ENCODE measurements around the gene KYAT1.

The KYAT1 gene

DNA sequence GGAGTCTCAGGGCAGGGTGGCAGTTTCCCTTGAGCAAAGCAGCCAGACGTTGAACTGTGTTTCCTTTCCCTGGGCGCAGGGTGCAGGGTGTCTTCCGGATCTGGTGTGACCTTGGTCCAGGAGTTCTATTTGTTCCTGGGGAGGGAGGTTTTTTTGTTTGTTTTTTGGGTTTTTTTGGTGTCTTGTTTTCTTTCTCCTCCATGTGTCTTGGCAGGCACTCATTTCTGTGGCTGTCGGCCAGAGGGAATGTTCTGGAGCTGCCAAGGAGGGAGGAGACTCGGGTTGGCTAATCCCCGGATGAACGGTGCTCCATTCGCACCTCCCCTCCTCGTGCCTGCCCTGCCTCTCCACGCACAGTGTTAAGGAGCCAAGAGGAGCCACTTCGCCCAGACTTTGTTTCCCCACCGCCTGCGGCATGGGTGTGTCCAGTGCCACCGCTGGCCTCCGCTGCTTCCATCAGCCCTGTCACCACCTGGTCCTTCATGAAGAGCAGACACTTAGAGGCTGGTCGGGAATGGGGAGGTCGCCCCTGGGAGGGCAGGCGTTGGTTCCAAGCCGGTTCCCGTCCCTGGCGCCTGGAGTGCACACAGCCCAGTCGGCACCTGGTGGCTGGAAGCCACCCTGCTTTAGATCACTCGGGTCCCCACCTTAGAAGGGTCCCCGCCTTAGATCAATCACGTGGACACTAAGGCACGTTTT is 35.5 kb upstream of the KYAT1 start:
- Histone ChIP-seq H3K4me1 (ENCODE audit: control insufficient read depth in 1 of 2, insufficient read depth in 2 of 2, low read length in 2 of 2) (peaks cover 17 to 22% of the 10 kb centered on the region in 2 donors), H3K27ac (ENCODE audit: low read depth, low read length) (no peak overlapping the region), H3K9ac (ENCODE audit: low read depth in 1 of 2, low read length in 2 of 2) (no peak overlapping the region), H3K27me3 (ENCODE audit: control insufficient read depth in 1 of 2, insufficient read depth in 2 of 2, low read length in 2 of 2) (no peaks in the 10 kb centered on the region), H3K36me3 (ENCODE audit: control insufficient read depth in 1 of 2, insufficient read depth in 2 of 2, low read length in 2 of 2) (peaks cover 5 to 31% of the 10 kb centered on the region in 2 donors), H3K9me3 (ENCODE audit: control insufficient read depth in 1 of 2, low read length in 2 of 2) (no peaks in the 10 kb centered on the region), H3K4me3 (ENCODE audit: low read depth in 1 of 2, low read length in 2 of 2) (no peak overlapping the region)

DNA sequence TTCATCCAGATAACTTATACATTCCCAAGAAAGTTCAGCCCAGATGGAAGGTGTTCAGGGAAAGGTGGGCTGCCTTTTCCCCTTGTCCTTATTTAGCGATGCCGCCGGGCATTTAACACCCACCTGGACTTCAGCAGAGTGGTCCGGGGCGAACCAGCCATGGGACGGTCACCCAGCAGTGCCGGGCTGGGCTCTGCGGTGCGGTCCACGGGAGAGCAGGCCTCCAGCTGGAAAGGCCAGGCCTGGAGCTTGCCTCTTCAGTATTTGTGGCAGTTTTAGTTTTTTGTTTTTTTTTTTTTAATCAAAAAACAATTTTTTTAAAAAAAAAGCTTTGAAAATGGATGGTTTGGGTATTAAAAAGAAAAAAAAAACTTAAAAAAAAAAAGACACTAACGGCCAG is 35.0 kb upstream of the KYAT1 start:
- Histone ChIP-seq H3K36me3 (ENCODE audit: control insufficient read depth in 1 of 2, insufficient read depth in 2 of 2, low read length in 2 of 2) (peaks cover 5 to 31% of the 10 kb centered on the region in 2 donors), H3K27ac (ENCODE audit: low read depth, low read length) (peak overlapping the region; percentile 10), H3K4me1 (ENCODE audit: control insufficient read depth in 1 of 2, insufficient read depth in 2 of 2, low read length in 2 of 2) (peaks cover 14 to 21% of the 10 kb centered on the region in 2 donors), H3K9me3 (ENCODE audit: control insufficient read depth in 1 of 2, low read length in 2 of 2) (no peaks in the 10 kb centered on the region), H3K4me3 (ENCODE audit: low read depth in 1 of 2, low read length in 2 of 2) (no peak overlapping the region), H3K9ac (ENCODE audit: low read depth in 1 of 2, low read length in 2 of 2) (no peak overlapping the region), H3K27me3 (ENCODE audit: control insufficient read depth in 1 of 2, insufficient read depth in 2 of 2, low read length in 2 of 2) (no peaks in the 10 kb centered on the region)

DNA sequence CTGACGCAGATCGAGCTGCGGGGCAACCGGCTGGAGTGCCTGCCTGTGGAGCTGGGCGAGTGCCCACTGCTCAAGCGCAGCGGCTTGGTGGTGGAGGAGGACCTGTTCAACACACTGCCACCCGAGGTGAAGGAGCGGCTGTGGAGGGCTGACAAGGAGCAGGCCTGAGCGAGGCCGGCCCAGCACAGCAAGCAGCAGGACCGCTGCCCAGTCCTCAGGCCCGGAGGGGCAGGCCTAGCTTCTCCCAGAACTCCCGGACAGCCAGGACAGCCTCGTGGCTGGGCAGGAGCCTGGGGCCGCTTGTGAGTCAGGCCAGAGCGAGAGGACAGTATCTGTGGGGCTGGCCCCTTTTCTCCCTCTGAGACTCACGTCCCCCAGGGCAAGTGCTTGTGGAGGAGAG is 34.5 kb upstream of the KYAT1 start:
- Histone ChIP-seq H3K4me1 (ENCODE audit: control insufficient read depth in 1 of 2, insufficient read depth in 2 of 2, low read length in 2 of 2) (peaks cover 14 to 22% of the 10 kb centered on the region in 2 donors), H3K36me3 (ENCODE audit: control insufficient read depth in 1 of 2, insufficient read depth in 2 of 2, low read length in 2 of 2) (peaks cover 5 to 31% of the 10 kb centered on the region in 2 donors), H3K27me3 (ENCODE audit: control insufficient read depth in 1 of 2, insufficient read depth in 2 of 2, low read length in 2 of 2) (no peaks in the 10 kb centered on the region), H3K9me3 (ENCODE audit: control insufficient read depth in 1 of 2, low read length in 2 of 2) (no peaks in the 10 kb centered on the region), H3K4me3 (ENCODE audit: low read depth in 1 of 2, low read length in 2 of 2) (no peak overlapping the region), H3K9ac (ENCODE audit: low read depth in 1 of 2, low read length in 2 of 2) (no peak overlapping the region), H3K27ac (ENCODE audit: low read depth, low read length) (peak overlapping the region; percentile 10)

DNA sequence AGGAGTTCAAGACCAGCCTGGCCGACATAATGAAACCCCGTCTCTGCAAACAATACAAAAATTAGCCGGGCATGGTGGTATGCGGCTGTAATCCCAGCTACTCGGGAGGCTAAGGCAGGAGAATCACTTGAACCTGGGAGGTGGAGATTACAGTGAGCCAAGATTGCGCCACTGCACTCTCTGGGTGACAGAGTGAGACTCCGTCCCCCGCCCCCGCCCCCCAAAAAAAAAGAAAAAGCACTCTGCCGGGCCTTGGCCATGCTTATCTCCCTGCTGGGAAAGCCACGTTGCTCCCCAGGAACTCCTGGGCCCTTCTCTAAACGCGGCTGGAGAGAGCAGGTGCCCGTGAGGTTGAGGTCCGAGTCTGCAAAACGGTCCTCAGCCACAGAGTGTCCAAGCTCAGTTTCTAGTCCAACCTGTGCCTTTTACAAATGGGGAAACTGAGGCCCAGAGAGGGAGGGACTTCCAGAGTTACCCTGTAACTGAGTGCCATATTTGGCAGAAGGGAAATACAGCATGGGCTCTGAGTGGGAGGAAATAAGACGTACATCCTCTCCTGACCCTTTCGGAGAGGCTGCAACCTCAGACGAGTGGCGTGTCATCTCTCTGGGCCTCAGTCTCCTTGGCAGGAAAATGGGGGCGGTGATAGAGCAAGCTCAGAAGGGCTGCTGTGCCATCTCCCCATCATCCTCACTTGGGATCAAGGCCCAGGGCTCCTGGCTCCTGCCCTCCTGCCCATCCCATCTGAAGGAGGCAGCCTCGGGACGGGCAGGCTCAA is 32.4 kb upstream of the KYAT1 start:
- Histone ChIP-seq H3K9me3 (ENCODE audit: control insufficient read depth in 1 of 2, low read length in 2 of 2) (no peaks in the 10 kb centered on the region), H3K9ac (ENCODE audit: low read depth in 1 of 2, low read length in 2 of 2) (no peak overlapping the region), H3K27ac (ENCODE audit: low read depth, low read length) (no peak overlapping the region), H3K4me3 (ENCODE audit: low read depth in 1 of 2, low read length in 2 of 2) (no peak overlapping the region), H3K4me1 (ENCODE audit: control insufficient read depth in 1 of 2, insufficient read depth in 2 of 2, low read length in 2 of 2) (peaks cover 11 to 19% of the 10 kb centered on the region in 2 donors), H3K27me3 (ENCODE audit: control insufficient read depth in 1 of 2, insufficient read depth in 2 of 2, low read length in 2 of 2) (no peaks in the 10 kb centered on the region), H3K36me3 (ENCODE audit: control insufficient read depth in 1 of 2, insufficient read depth in 2 of 2, low read length in 2 of 2) (peaks cover 9 to 47% of the 10 kb centered on the region in 2 donors)

DNA sequence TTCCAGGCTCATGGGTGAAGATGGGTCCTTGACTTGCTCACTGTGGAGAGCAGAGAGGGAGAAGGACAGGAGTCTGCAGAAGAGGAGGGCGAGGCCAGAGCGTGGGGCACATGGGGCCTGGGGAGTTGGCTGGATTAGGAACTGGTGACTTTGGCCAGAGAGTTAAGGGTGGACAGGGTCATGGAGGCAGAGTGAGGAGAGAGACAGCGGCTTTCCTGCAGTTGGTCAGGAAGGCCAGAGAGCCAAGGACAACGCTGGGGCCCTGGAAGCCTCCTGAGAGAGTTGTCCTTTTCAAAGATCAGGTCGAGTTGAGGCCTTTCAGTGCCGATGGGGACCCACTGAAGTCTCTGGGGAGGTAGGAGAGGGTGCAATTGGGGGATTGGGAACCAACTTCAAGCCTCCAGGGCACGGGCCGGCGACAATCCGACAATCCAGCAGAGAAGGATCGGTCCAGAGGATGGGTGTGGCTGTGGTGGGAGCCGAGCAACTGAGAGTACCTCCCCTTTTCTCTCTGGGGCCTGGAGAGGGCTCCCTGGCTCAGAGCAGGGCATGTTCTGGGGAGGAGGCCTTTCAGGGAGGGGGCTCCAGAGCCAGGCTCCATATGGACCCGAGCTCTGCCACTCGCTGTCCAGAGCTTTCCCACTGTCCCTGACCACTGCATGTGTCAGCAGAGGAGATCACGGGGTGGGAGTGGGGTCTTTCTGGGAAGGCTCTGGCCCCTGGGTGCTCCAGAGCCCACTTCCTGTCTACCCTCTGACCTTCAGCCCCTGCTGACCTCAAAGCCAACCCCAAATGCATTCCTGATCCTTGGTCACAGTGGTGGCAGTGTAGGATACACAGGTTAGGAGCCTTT is 31.5 kb upstream of the KYAT1 start:
- no peaks in the 10 kb centered on the region for H3K27me3 ChIP-seq (ENCODE audit: control insufficient read depth in 1 of 2, insufficient read depth in 2 of 2, low read length in 2 of 2)
- H3K4me3 ChIP-seq (ENCODE audit: low read depth in 1 of 2, low read length in 2 of 2), result no peak overlapping the region
- H3K36me3 ChIP-seq (ENCODE audit: control insufficient read depth in 1 of 2, insufficient read depth in 2 of 2, low read length in 2 of 2), result peaks cover 18 to 53% of the 10 kb centered on the region in 2 donors
- peaks cover 9 to 14% of the 10 kb centered on the region in 2 donors for H3K4me1 ChIP-seq (ENCODE audit: control insufficient read depth in 1 of 2, insufficient read depth in 2 of 2, low read length in 2 of 2)
- no peak overlapping the region for H3K9ac ChIP-seq (ENCODE audit: low read depth in 1 of 2, low read length in 2 of 2)
- H3K9me3 ChIP-seq (ENCODE audit: control insufficient read depth in 1 of 2, low read length in 2 of 2), result no peaks in the 10 kb centered on the region
- no peak overlapping the region for H3K27ac ChIP-seq (ENCODE audit: low read depth, low read length)

DNA sequence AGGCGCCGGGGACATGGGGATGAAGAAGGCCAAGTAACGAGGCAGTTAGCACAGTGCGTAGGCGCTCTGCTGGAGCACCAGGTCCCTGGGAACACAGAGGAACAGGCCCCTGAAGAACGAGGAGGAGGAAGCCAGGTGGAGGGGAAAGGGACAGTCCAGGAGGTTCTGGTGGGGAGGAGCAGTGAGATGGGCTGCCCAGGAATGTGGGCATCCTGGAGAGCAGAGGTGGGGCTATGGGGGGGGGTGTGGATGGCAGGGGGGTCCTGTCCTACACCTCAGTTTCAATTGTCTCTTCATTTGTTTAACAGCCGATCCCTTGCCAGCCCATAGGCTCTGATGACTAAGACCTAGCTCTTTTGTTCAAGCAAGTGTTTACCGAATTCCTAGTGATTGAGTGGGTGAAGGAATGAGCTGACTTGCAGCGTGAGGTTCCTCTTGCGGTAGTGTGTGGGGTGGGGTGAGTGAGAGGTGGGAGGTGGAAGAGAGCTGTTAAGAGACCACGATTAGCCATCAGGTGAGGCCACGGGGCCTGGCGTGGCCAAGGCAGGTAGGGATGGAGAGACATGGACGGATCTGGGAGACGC is 30.6 kb upstream of the KYAT1 start:
- no peak overlapping the region for H3K4me3 ChIP-seq (ENCODE audit: low read depth in 1 of 2, low read length in 2 of 2)
- no peaks in the 10 kb centered on the region for H3K27me3 ChIP-seq (ENCODE audit: control insufficient read depth in 1 of 2, insufficient read depth in 2 of 2, low read length in 2 of 2)
- H3K9me3 ChIP-seq (ENCODE audit: control insufficient read depth in 1 of 2, low read length in 2 of 2), result no peaks in the 10 kb centered on the region
- H3K27ac ChIP-seq (ENCODE audit: low read depth, low read length), result peak overlapping the region; percentile 13
- peaks cover 9 to 14% of the 10 kb centered on the region in 2 donors for H3K4me1 ChIP-seq (ENCODE audit: control insufficient read depth in 1 of 2, insufficient read depth in 2 of 2, low read length in 2 of 2)
- H3K36me3 ChIP-seq (ENCODE audit: control insufficient read depth in 1 of 2, insufficient read depth in 2 of 2, low read length in 2 of 2), result peaks cover 27 to 53% of the 10 kb centered on the region in 2 donors
- H3K9ac ChIP-seq (ENCODE audit: low read depth in 1 of 2, low read length in 2 of 2), result no peak overlapping the region

DNA sequence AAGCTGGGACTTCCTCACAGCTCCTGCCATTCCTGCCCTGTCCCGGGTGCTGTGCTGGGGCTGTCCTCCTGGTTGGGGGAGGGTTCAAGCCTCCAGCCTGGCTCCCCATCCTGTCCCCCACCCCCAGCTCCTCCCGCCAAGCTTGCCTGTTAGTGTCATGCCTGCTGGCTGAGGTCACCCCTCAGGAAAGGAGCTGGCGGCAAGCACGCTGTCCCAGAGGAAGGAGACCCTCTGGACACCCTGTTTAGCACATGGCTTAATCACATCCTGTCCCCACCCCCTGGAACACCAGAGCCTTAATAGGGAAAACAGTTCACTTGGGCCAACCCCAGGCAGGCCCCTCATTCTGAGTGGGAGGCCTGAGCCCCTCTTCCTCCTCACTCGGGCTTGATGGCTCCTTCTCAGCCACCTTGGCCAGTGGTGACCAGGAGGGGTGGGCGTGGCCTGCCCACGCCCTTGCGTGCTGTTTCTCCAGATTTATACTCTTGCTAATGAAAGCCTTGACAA is 29.8 kb upstream of the KYAT1 start:
- Histone ChIP-seq H3K9me3 (ENCODE audit: control insufficient read depth in 1 of 2, low read length in 2 of 2) (no peaks in the 10 kb centered on the region), H3K4me3 (ENCODE audit: low read depth in 1 of 2, low read length in 2 of 2) (no peak overlapping the region), H3K27me3 (ENCODE audit: control insufficient read depth in 1 of 2, insufficient read depth in 2 of 2, low read length in 2 of 2) (no peaks in the 10 kb centered on the region), H3K9ac (ENCODE audit: low read depth in 1 of 2, low read length in 2 of 2) (no peak overlapping the region), H3K27ac (ENCODE audit: low read depth, low read length) (no peak overlapping the region), H3K36me3 (ENCODE audit: control insufficient read depth in 1 of 2, insufficient read depth in 2 of 2, low read length in 2 of 2) (peaks cover 30 to 54% of the 10 kb centered on the region in 2 donors), H3K4me1 (ENCODE audit: control insufficient read depth in 1 of 2, insufficient read depth in 2 of 2, low read length in 2 of 2) (peaks cover 9 to 14% of the 10 kb centered on the region in 2 donors)

DNA sequence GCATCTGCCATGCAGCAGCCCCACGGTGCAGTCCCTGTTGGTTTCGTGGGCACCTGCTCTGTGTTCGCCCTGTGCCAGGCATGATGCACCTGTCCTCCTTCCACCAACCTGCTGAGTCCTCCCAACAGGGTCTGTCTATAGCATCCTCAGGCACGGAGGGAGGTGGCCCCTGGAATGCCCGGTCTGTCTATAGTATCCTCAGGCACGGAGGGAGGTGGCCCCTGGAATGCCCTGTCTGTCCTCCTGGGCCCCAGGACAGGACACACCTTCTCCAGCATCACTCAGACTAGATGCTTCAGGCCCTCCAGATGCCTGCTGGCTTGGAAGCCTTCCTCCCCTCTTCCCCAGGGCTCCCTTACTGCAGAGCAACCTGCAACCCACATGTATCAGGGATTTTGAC is 29.2 kb upstream of the KYAT1 start:
- no peak overlapping the region for H3K4me3 ChIP-seq (ENCODE audit: low read depth in 1 of 2, low read length in 2 of 2)

DNA sequence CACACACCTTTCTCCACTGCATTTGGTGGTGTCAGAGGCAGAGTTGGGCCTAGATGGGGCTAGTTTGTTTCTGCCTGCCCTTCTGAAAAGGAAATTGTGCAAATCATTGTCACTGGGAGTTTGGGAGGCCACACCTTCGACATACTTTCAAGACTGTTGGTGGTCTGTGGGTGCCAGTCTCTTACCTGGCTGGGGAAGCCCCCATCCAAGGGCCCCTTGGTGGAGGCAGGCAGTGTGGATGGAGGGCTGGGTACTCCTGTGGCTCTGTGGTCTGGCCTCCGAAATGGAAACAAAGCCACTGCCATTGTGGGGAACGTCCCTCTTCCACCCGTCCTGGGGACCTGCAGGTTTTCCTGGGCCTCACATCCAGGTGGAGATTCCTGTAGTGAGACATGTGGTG is 28.1 kb upstream of the KYAT1 start:
- peaks cover 30 to 46% of the 10 kb centered on the region in 2 donors for H3K36me3 ChIP-seq (ENCODE audit: control insufficient read depth in 1 of 2, insufficient read depth in 2 of 2, low read length in 2 of 2)
- no peak overlapping the region for H3K9ac ChIP-seq (ENCODE audit: low read depth in 1 of 2, low read length in 2 of 2)

More for the DNA sequence above, 29.2 kb upstream of the KYAT1 start:
- Histone ChIP-seq H3K9ac (ENCODE audit: low read depth in 1 of 2, low read length in 2 of 2) (no peak overlapping the region), H3K36me3 (ENCODE audit: control insufficient read depth in 1 of 2, insufficient read depth in 2 of 2, low read length in 2 of 2) (peaks cover 30 to 49% of the 10 kb centered on the region in 2 donors), H3K4me1 (ENCODE audit: control insufficient read depth in 1 of 2, insufficient read depth in 2 of 2, low read length in 2 of 2) (peaks cover 9 to 14% of the 10 kb centered on the region in 2 donors), H3K27me3 (ENCODE audit: control insufficient read depth in 1 of 2, insufficient read depth in 2 of 2, low read length in 2 of 2) (no peaks in the 10 kb centered on the region), H3K27ac (ENCODE audit: low read depth, low read length) (no peak overlapping the region), H3K9me3 (ENCODE audit: control insufficient read depth in 1 of 2, low read length in 2 of 2) (no peaks in the 10 kb centered on the region)

More for the DNA sequence above, 28.1 kb upstream of the KYAT1 start:
- H3K27me3 ChIP-seq (ENCODE audit: control insufficient read depth in 1 of 2, insufficient read depth in 2 of 2, low read length in 2 of 2), result no peaks in the 10 kb centered on the region
- H3K27ac ChIP-seq (ENCODE audit: low read depth, low read length), result no peak overlapping the region
- H3K4me1 ChIP-seq (ENCODE audit: control insufficient read depth in 1 of 2, insufficient read depth in 2 of 2, low read length in 2 of 2), result peaks cover 9 to 14% of the 10 kb centered on the region in 2 donors
- H3K9me3 ChIP-seq (ENCODE audit: control insufficient read depth in 1 of 2, low read length in 2 of 2), result no peaks in the 10 kb centered on the region
- no peak overlapping the region for H3K4me3 ChIP-seq (ENCODE audit: low read depth in 1 of 2, low read length in 2 of 2)

All from duodenal mucosa (tissue), 2 donors.